ENCODE data around the gene ZFP82.

DNA sequence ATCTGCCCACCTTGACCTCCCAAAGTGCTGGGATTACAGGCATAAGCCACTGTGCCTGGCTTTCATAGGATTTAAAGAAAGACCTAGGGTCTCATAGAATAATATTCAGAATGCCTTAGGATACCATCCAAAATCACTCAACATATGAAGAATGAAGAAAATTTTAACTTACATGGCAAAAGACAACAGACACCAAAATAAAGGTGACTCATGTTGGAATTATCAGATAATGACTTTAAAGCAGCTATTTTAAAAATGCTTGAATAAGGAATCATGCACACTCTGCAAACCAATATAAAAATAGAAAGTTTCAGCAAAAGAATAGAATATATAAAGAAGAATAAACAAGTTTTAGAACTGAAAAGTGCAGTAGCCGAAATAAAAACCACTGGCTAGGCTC is 41.6 kb upstream of the ZFP82 start:
- TF ChIP-seq POLR2A (IDR thresholded peaks at IDR 0.05; ENCODE audit: low read length) (no peak), EHF (CRISPR knock-in tag; IDR thresholded peaks at IDR 0.05) (no peak), FOSB (CRISPR knock-in tag; IDR thresholded peaks at IDR 0.05) (no peak), RCOR1 (IDR thresholded peaks at IDR 0.05; ENCODE audit: low read depth, low read length) (no peak), HDAC2 (IDR thresholded peaks at IDR 0.05) (no peak), EHMT2 (IDR thresholded peaks at IDR 0.05; ENCODE audit: low read depth) (no peak), RAD21 (conservative IDR thresholded peaks at IDR 0.05 in 1 of 2, IDR thresholded peaks at IDR 0.05 in 1 of 2) (no peak), KDM1A (IDR thresholded peaks at IDR 0.05; ENCODE audit: low read depth) (no peak)
- TF ChIP-seq, protein P1, sequence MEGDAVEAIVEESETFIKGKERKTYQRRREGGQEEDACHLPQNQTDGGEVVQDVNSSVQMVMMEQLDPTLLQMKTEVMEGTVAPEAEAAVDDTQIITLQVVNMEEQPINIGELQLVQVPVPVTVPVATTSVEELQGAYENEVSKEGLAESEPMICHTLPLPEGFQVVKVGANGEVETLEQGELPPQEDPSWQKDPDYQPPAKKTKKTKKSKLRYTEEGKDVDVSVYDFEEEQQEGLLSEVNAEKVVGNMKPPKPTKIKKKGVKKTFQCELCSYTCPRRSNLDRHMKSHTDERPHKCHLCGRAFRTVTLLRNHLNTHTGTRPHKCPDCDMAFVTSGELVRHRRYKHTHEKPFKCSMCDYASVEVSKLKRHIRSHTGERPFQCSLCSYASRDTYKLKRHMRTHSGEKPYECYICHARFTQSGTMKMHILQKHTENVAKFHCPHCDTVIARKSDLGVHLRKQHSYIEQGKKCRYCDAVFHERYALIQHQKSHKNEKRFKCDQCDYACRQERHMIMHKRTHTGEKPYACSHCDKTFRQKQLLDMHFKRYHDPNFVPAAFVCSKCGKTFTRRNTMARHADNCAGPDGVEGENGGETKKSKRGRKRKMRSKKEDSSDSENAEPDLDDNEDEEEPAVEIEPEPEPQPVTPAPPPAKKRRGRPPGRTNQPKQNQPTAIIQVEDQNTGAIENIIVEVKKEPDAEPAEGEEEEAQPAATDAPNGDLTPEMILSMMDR (IDR thresholded peaks at IDR 0.05) = no peak
- TF ChIP-seq, protein P2, sequence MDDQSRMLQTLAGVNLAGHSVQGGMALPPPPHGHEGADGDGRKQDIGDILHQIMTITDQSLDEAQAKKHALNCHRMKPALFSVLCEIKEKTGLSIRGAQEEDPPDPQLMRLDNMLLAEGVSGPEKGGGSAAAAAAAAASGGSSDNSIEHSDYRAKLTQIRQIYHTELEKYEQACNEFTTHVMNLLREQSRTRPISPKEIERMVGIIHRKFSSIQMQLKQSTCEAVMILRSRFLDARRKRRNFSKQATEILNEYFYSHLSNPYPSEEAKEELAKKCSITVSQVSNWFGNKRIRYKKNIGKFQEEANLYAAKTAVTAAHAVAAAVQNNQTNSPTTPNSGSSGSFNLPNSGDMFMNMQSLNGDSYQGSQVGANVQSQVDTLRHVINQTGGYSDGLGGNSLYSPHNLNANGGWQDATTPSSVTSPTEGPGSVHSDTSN (IDR thresholded peaks at IDR 0.05) = no peak
